C4-2B (cell line): ENCODE data around the gene COL26A1.

ENCODE experiments used
- H3K27ac ChIP-seq: fragments of 450-650 bp; 2 replicates; pipeline ENCODE4 v1.5.1; 2017
- CTCF ChIP-seq: fragments of 450-650 bp; conservative IDR thresholded peaks from 2 replicates; pipeline ENCODE4 v1.5.1; 2017; ENCODE audit warnings: mild to moderate bottlenecking
- ZFX ChIP-seq: fragments of 450-650 bp; IDR thresholded peaks from 2 replicates; pipeline ENCODE4 v1.6.1; 2017

COL26A1 gene

GRCh38 chr7:101362334-101363195 is at the start of gene COL26A1:
Gene COL26A1 (plus strand): TSS chr7:101362875. CDS start chr7:101363033, 158 bp downstream.
- TF ChIP-seq CTCF (no peak), ZFX (no peak)
- peak within 1 kb of the TSS; percentile 96 for H3K27ac ChIP-seq

- TF ChIP-seq CTCF (peak; percentile 96), ZFX (no peak)
- no peak overlapping the region for H3K27ac ChIP-seq
Observed at GRCh38 chr7:101315336-101315735, 47.3 kb upstream of the COL26A1 start.

- no peak overlapping the region for H3K27ac ChIP-seq
- TF ChIP-seq ZFX (no peak), CTCF (no peak)
Observed at GRCh38 chr7:101319401-101319800, 43.3 kb upstream of the COL26A1 start.

GRCh38 chr7:101321491-101322401 is 40.9 kb upstream of the COL26A1 start, which contains the start of gene IFT22:
Gene IFT22 (minus strand): TSS chr7:101321812. CDS start chr7:101321709, 103 bp downstream.
- H3K27ac ChIP-seq: peak within 1 kb of the TSS; percentile 78

GRCh38 chr7:101328159-101328558 is 34.5 kb upstream of the COL26A1 start:
- TF ChIP-seq ZFX (no peak), CTCF (no peak)
- H3K27ac ChIP-seq: no peak overlapping the region

More at GRCh38 chr7:101321491-101322401, 40.9 kb upstream of the COL26A1 start, which contains the start of gene IFT22:
- TF ChIP-seq CTCF: no peak; the same call in 1 of the 2 replicates
- TF ChIP-seq ZFX: peak; percentile 63; the same call in 1 of the 2 replicates

GRCh38 chr7:101330011-101330484 is 32.6 kb upstream of the COL26A1 start:
- TF ChIP-seq CTCF: no peak
- TF ChIP-seq ZFX: no peak
- H3K27ac ChIP-seq: no peak overlapping the region
